HG03045 (cell line): ENCODE measurements around the gene SCN7A.
"Not testable (repeated sequence)": the region's sequence is repeated elsewhere in the genome, so short reads cannot be mapped to it uniquely, and the experiment has no call there.

ENCODE experiments used
- ATAC-seq: cut with Tn5 transposase; IDR thresholded peaks from one replicate; pipeline ENCODE4 v1.9.1; 2021; ENCODE audit warnings: mild to moderate bottlenecking, moderate library complexity; ENCODE audit not compliant: unreplicated experiment

SCN7A gene

DNA sequence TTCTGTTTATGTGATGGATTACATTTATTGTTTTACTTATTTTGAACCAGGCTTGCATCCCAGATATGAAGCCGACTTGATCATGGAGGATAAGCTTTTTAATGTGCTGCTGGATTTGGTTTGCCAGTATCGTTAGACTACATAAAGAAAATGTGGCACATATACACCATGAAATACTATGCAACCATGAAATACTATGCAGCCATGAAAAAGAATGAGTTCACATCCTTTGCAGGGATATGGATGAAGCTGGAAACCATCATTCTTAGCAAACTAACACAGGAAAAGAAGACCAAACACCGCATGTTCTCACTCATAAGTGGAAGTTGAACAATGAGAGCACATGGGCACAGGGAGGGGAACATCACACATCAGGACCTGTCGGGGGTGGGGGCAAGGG lies 38.2 kb downstream of the SCN7A start:
- not testable (repeated sequence) for ATAC-seq

DNA sequence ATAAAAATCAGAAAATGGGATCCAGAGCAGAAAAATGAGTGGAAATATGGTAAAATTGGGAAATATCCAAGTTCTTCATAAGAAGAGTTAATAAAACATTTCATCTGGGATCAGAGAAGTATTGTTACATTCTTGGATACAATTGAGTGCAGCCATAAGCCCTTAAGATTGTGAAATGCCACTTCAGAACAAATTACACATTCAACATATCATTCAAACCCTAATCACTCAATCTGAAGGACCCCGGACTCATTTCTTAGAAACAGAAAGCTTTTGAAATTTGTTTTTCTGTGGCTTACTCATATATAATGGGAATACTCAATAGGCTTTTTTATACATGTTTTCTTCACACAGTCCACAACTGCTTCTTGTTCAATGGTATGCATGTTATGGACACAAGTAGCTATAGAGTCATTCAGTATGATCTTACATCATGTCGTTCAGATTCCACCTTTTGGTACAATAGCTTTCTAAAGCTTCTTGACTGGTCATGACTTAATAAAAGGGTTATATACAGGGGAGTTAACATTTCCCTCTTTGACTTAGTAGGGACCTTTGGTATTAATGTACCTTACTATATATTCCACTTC lies 39.9 kb downstream of the SCN7A start:
- no peak for ATAC-seq

DNA sequence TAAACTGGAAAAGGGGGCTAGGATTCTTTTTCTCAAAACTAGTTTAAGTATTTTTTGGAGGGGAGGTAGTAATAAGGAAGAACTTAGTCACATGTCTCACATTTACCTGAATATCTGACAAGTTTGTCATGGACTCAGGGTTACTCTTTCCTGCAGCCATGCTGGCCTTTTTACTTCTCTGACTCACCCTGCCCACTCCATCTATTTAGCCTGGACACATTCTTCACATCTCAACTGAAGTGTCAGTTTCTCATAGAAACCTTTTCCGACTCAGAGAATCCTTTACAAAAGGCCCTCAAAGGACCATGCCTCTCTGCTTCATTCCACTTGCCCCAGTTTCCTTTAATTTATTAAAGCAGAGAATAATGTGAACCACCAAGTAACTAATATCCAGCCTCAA lies 42.6 kb downstream of the SCN7A start:
- ATAC-seq, result no peak

DNA sequence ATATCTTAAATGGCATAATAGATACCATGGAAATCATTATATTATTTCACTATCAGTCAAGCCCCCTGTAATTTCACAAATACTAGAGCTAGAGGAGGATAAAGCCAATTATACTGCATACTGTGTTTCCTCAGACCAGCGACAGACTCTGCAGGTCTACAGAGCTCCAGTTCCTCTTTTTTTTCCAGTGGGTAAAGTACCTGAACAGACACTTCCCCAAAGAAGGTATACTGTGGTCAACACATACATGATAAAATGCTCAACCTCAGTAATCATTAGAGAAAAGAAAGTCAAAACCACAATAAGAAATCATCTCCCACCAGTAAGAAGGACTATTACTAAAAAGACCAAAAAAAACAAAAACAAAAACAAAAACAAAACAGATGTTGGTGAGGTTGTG lies 44.6 kb downstream of the SCN7A start:
- ATAC-seq, result no peak

DNA sequence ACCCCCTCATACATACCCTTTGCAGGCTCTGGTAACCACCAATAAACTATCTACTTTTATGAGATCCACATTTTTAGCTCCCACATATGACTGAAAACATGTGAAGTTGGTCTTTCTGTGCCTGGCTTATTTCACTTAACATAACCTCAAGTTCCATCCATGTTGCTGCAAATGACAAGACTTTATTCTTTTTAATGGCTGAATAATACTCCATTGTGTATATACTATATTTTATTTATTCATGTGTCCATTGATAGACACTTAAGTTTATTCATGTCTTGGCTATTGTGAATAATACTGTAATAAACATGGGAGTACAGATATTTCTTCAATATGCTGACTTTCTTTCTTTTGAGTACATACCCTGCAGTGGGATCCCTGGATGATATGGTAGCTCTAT lies 45.9 kb downstream of the SCN7A start:
- ATAC-seq, result no peak

DNA sequence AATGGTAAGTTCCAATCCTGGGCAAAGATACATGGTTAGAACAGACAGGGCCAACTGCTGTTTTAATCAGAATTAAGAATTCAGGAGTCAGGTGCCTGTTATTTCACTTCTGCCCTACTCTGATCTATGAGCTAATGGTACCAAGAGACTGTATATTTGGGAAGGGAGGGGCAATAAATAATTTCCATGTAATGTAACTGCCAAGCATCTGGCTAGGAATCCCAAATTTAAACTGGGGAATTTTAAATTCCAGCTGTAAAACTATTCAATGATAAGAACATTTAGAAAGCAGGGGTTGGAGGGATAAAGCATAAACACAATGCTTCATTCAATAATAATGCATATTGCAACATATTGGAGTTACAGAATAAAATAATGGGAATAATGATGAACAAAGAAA lies 49.7 kb downstream of the SCN7A start:
- ATAC-seq, result no peak

DNA sequence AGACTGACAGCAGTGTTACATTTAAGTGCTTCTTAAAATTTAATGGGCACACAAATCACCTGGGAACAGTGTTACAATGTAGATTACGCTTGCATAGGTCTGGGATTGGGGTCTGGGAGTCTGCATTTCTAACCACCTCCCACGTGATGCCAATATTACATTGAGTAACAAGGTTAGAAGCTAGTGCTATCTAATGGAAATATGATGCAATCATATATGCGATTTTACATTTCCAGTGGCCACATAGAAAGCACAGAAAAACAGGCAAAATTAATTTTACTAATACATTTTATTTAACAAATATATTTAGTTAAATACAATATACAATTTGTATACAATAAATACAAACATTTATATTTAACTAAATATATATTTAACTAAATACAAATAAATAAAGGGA lies 53.7 kb downstream of the SCN7A start:
- ATAC-seq, result no peak

DNA sequence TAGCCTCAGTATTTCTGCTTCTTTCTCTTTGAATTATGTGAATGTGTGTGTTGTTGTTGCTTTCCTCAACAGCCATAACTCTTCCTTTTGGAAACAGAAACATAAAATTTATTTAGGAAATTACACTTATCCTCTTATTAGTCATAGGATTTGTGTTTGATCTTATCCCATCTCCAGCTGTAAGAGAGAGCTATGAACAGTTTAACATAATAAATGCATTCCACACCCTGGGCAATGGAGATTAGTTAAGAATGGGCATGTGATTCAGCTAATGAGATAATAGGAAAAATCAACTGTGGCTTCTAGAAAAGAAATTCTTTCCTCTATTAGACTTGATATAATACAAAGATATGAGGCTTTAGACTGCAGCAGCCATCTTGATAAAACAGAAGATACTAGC lies 55.0 kb downstream of the SCN7A start:
- ATAC-seq, result no peak

DNA sequence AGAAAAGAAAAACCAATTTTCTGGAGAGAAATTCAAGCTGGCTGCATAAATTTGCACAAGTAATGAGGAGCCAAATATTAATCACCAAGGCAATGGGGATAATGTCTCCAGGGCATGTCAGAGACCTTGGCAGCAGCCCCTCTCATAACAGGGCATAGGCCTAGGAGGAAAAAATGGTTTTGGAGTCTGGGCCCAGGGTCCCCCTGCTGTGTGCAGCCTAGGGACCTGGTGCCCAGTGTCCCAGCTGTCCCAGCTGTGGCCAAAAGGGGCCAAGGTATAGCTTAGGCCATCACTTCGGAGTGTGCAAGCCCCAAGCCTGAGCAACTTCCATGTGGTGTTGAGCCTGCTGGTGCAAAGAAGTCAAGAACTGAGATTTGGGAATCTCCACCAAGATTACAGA lies 57.1 kb downstream of the SCN7A start:
- ATAC-seq, result no peak

DNA sequence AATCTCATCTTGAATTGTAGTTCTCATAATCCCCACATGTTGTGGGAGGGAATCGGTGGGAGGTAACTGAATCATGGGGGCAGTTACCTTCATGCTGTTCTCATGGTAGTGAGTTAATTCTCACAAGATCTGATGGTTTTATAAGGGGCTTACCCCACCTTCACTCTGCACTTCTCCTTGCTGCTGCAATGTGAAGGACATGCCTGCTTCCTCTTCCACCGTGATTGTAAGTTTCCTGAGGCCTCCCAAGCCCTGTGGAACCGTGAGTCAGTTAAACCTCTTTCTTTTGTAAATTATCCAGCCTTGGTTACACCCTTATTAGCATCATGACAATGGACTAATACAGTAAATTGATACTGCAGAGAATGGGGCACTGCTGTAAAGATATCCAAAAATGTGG lies 57.9 kb downstream of the SCN7A start:
- ATAC-seq, result no peak

DNA sequence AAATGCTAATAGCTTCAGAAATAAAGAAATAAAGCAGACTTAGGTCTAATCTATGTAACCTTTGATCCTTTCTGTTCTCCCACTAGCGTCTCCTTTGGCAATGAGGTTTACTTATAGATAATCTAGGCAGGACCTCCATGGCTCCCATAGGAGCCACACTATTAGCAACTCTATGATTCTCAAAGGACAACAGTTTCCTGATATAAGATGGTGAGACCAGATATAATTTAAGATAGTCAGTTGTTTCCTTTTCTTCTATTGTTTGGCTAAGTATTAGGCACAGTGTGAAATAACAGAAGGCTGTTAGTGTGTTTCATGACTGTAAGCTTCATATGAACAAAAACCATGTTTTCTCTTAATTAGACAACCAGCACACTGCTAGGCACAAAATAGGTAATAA lies 59.6 kb downstream of the SCN7A start:
- no peak for ATAC-seq

DNA sequence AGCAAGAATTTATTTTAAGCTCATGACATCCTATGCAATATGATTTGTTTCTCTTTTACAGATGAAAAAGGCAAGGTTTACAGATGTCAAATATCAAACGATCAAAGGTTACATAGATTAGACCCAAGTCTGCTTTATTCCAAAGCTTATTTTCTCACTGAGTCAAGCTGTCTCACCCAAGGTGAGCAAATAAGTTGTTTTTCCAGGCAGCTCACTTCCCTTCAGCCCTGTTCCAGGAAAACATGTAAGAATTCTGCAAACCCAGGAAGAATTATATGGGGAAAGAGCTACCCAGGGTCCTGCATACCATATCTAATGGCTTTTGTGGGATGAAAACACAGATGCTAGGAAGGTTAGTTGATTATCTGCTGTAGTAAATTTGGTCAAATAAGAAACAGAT lies 60.6 kb downstream of the SCN7A start:
- ATAC-seq, result no peak

DNA sequence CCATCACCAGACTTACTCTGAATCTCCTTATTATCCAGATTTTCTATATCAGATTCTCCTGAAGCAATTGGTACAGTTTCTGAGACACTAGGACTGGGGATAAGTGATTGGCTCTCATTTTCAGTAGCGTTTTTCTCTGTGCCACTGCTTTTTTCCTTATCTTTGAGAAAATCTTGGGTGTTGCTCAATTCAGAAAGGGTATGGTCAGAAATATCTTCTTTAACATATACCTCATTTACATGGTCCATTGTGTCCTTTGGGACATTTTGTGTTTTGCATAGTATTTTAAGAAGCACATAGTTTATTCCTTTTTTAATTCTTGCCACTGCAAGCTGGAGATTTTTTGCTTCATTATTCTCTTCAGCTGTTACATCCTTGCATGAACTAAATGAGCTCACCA lies 61.7 kb downstream of the SCN7A start:
- ATAC-seq, result no peak

DNA sequence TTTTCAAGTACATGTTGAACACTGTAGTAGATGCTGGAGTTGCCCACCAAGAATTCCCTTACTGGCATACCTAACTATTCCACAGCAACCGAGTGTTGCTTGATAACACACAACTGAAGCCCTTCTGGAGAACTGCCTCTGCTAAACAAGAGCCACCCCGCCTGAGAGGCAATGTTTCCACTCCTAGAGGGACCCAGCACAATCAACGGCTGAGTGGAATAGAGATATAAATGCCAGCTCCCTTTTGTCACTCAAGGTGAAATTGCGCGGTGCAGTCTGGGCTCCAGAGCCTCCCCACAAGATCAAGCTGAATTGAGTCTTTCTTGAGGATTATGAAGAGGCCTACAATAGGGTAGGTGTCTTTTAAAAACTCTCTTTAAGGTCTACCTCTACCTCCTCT lies 69.2 kb downstream of the SCN7A start:
- ATAC-seq, result no peak

DNA sequence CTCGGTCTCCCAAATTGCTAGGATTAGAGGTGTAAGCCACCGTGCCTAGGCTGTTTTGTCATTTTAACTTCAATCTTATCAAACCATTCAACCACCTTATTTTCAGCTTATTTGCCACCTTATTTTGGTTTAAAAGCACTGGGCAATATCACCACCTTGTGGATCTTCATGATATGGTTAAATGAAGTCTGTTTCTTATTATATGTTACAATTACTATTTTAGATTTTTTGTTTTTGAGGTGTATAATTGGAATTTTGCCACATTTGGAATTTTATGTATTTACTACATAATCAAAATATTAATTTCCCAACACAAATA lies 74.5 kb downstream of the SCN7A start:
- ATAC-seq, result no peak

DNA sequence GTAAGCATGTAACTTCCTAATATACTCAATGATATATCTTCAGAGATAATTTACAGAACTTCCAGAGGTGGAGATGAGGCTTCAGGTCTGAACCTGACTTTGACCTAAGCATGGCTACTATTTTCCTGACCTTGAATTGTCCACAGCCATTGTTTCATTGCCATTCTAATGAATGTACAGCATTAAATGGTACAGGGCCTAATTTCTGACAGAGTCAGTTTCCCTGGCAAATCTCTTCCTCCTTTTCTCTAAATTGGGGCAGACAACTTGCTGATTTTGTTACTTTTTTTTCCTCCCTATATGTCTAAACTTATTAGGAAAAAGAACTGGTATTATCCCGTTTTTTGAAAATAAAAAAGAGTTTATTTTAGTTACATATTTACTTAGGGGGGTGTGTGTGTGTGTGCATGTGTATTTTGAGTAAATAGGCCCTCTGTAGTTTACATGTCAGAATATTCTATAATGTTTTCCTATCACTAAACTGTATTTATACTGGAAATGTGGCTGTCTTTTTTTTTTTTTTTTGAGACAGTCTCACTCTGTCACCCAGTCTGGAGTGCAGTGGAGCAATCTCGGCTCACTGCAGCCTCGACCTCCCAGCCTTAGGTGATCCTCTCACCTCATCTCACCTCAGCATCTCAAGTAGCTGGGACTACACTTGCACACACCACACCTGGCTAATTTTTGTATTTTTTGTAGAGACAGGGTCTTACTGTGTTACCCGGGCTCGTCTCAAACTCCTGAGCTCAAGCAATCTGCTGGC lies 75.0 kb downstream of the SCN7A start:
- no peak for ATAC-seq

DNA sequence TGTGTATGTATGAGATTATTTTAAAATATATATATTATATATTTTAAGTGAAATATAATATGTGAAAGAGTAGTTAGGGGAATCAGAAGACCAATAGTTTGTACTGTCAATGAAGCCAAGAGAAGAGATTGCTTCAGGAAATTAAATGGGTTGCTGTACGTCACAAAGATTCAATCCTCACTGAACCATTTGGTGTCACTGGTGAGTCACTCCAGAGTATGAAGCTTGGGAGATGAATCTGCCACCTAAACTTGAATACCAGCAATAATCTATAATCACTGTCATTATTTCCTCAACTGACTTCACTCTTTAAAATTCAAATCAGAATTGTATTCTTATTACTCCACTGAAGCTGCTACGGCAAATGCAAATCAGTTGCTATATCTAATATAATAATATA lies 76.4 kb downstream of the SCN7A start:
- ATAC-seq, result no peak

DNA sequence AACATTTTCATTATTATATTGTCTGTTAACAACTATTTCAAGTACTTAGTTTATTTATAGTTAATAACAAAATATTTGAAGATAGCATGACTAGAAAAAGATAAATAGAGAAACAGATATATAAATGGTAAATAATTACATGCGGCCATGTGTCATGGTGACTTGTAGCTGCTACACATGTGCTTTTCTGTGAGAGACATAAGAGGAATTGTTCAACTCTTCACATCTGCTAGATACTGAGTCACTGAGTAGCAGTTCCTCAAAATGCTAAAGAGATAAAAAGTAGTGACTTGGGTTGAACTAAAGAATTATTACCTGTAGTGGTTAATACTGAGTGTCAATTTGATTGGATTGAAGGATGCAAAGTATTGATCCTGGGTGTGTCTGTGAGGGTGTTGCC lies 80.8 kb downstream of the SCN7A start:
- no peak for ATAC-seq

DNA sequence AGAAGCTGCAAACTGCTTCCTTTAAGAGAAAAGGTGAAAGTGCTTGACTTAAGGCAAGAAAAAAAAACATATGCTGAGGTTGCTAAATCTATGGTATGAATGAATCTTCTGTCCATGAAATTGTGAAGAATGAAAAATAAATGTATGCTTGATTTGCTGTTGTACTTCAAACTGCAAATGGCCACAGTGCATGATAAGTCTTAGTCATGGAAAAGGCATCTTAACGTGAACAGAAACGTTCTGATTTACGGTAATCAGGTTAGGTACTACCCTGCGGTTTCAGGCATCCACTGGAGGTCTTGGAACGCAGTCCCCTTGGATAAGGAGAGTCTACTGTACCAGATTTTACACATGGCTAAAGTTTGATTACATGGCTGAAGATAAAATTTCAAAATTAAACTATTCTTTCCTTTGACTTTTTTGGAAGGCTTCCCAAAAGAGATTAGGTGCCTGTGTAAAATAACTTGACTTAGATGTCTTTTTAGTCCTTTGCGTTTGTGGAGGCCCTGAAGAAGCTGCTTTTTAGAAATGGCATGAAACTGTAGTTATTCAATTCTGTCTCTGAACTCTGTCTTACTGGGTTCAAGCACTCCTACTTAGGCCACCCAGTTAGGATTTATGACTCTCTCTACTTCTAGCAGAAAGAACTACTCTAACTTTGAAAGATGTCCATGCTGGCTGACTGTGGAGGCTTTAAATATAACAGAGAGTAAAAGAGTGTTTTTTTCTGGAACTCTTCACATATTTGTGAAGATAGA lies 82.4 kb downstream of the SCN7A start:
- no peak for ATAC-seq

DNA sequence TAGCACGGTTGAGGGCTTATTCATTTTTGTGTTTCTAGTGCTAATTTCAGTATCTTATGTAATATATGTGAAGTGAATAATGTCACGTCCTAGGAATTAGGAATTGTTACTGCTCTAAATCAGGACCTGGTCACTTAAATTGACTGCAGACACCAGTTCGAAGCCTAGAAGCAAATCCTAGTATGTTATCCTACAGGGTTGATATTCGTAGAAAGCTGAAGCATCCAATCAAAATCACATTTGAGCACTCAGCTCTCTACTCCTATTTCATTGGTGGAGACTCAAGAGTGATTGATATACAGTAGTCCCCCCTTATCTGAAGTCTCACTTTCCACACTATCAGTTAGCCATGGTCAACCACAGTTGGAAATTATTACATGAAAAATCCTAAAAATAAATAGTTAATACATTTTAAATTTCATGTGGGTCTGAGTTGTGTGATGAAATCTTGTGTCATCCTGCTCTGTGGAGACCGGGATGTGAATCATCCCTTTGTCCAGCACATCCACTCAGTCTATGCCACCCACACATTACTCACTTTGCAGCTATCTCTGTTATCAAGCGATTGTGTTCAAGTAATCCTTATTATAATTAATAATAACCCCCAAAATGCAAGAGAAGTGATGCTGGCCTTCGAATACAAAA lies 83.1 kb downstream of the SCN7A start:
- ATAC-seq, result no peak

DNA sequence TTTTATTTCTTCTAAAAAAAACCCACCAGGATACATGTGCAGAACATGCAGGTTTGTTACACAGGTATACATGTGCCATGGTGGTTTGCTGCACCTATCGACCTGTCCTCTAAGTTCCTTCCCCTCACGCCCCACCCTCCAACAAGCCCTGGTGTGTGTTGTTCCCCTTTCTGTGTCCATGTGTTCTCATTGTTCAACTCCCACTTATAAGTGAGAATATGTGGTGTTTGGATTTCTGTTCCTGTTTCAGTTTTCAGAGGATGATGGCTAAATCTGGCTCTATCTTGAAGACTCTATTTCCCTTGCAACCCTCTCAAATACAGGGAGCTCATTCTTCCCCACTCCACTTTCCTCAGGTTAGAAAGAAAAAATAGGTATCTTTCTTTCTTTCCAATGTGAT lies 86.3 kb downstream of the SCN7A start:
- ATAC-seq, result not testable (repeated sequence)

DNA sequence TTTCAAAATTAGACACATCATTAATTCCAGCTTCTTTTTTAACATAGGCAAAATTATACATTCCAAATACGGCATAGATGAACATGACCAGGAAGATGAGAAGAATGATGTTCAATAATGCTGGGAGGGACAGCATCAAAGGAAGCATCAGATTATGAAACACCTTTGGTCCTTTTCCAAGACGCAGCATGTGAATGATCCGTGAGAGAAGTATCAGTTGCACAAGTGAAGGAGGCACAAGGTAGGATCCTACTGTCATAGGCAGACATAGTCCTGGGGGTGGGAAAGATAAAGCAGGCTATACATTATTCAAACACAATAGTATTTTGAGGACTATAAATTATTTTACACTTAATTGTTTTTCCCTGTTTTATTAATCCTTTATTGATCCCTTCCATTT lies 87.7 kb downstream of the SCN7A start:
- no peak for ATAC-seq
